Naive thymus-derived CD4-positive, alpha-beta T cell (primary cell): ENCODE data around the gene SLC35G2. TPM values are rescaled to one million over a fixed set of nuclear protein-coding genes. Genes with fewer than 3 reads are reported as not detected.
"Not testable (repeated sequence)": the region's sequence is repeated elsewhere in the genome, so short reads cannot be mapped to it uniquely, and the experiment has no call there.

Experiments
- ATAC-seq: fragments of 150-1000 bp; cut with Tn5 transposase; 2 replicates; pipeline ENCODE4 v1.10.0; 2021; ENCODE audit warnings: mild to moderate bottlenecking, moderate library complexity
- CTCF ChIA-PET: fragments of 350-600 bp; sonication (Branson Sonifier 250); formaldehyde crosslinking; loops from one replicate; lab custom pipeline; 2021; ENCODE audit warnings: antibody characterized with exemption; lab: Charles Lee
- POLR2A ChIA-PET: fragments of 350-600 bp; sonication (Branson Sonifier 250); formaldehyde crosslinking; loops from one replicate; lab custom pipeline; 2021; ENCODE audit warnings: antibody characterized with exemption, inconsistent platforms; lab: Charles Lee
- DNase-seq, 9 donors: peaks; one replicate each; pipeline versions ENCODE4 v3.0.0 to v3.0.0-alpha.2; 2020 to 2022; ENCODE audit warnings: mixed read lengths in 1 of 9
- H3K27ac ChIP-seq: one replicate; pipeline ENCODE4 v1.7.0; 2013; ENCODE audit warnings: mild to moderate bottlenecking, low read depth, low read length, moderate library complexity
- H3K27me3 ChIP-seq, 2 donors: one replicate each; pipeline ENCODE4 v1.7.0; 2013; ENCODE audit warnings: low read length in 2 of 2, mild to moderate bottlenecking in 2 of 2, moderate library complexity in 2 of 2; ENCODE audit not compliant: control insufficient read depth in 2 of 2, insufficient read depth in 2 of 2
- H3K36me3 ChIP-seq, 3 experiments: 1 replicate in 2 of 3; 2 replicates in 1 of 3; pipeline ENCODE4 v1.7.0; 2013; ENCODE audit warnings: low read length in 3 of 3, mild to moderate bottlenecking in 3 of 3, moderate library complexity in 1 of 3; ENCODE audit not compliant: insufficient read depth in 3 of 3, control insufficient read depth in 2 of 3
- H3K4me1 ChIP-seq, 2 donors: one replicate each; pipeline ENCODE4 v1.7.0; 2013; ENCODE audit warnings: low read length in 2 of 2, mild to moderate bottlenecking in 2 of 2, moderate library complexity in 1 of 2; ENCODE audit not compliant: control insufficient read depth in 2 of 2, insufficient read depth in 2 of 2
- H3K4me3 ChIP-seq: 2 replicates; pipeline ENCODE4 v1.7.0; 2013; ENCODE audit warnings: mild to moderate bottlenecking, low read length
- H3K9me3 ChIP-seq, 3 experiments: 1 replicate in 2 of 3; 2 replicates in 1 of 3; pipeline ENCODE4 v1.7.0; 2013; ENCODE audit warnings: low read length in 3 of 3; ENCODE audit not compliant: control insufficient read depth in 2 of 3
- H3K27ac Mint-ChIP-seq, 9 donors: one replicate each; pipeline ENCODE4 v1.8.0; 2020 to 2022; ENCODE audit warnings: mixed read lengths in 9 of 9, mild to moderate bottlenecking in 8 of 9, moderate library complexity in 5 of 9, inconsistent platforms in 2 of 9
- H3K27me3 Mint-ChIP-seq, 5 donors: one replicate each; pipeline ENCODE4 v1.8.0; 2021 to 2022; ENCODE audit warnings: mixed read lengths in 5 of 5, mild to moderate bottlenecking in 1 of 5
- H3K36me3 Mint-ChIP-seq, 5 donors: one replicate each; pipeline ENCODE4 v1.8.0; 2020 to 2022; ENCODE audit warnings: mixed read lengths in 5 of 5, mild to moderate bottlenecking in 3 of 5, inconsistent platforms in 1 of 5
- H3K4me1 Mint-ChIP-seq, 7 donors: one replicate each; pipeline ENCODE4 v1.8.0; 2020 to 2022; ENCODE audit warnings: mixed read lengths in 7 of 7, mild to moderate bottlenecking in 3 of 7, inconsistent platforms in 1 of 7
- H3K4me3 Mint-ChIP-seq, 10 donors: one replicate each; pipeline ENCODE4 v1.8.0; 2020 to 2022; ENCODE audit warnings: mild to moderate bottlenecking in 10 of 10, mixed read lengths in 10 of 10, moderate library complexity in 6 of 10, inconsistent platforms in 2 of 10
- H3K9me3 Mint-ChIP-seq, 11 donors: one replicate each; pipeline ENCODE4 v1.8.0; 2020 to 2022; ENCODE audit warnings: mixed read lengths in 11 of 11, mild to moderate bottlenecking in 4 of 11, inconsistent platforms in 1 of 11, moderate library complexity in 1 of 11
- intact Hi-C, 2 donors: fragments of 100-400 bp; cut with micrococcal nuclease; formaldehyde crosslinking; loops; one replicate each; pipeline ENCODE4 v1.15.1; 2023
- polyA plus RNA-seq, 2 donors: library from polyadenylated mRNA; unstranded; fragments of 300-500 nt; fragmentation: Illumina TruSeq; gene quantifications; one replicate each; pipeline ENCODE4 v1.2.3, GENCODE V29; 2021
- total RNA-seq, 6 experiments: library from RNA in 5 of 6; stranded (reverse) in 5 of 6; gene quantifications; 1 replicate in 5 of 6; 2 replicates in 1 of 6; pipeline ENCODE4 v1.2.3 and lab custom pipeline; 2021 to 2026

Gene SLC35G2
- total and polyA plus RNA-seq, 7 experiments from 2014 or later: 0.10 to 0.60 TPM; not detected in 5

GRCh38 chr3:136902530-136902929 lies 83.6 kb downstream of the SLC35G2 start:
- H3K27ac ChIP-seq, H3K36me3 ChIP-seq, ATAC-seq, intact Hi-C loops, POLR2A ChIA-PET, H3K27me3 ChIP-seq, H3K4me3 ChIP-seq, H3K27me3 Mint-ChIP-seq, CTCF ChIA-PET, DNase-seq: not testable (repeated sequence)
- peak overlapping the region in 1 of 9 donors; percentile 46 for H3K27ac Mint-ChIP-seq
- H3K9me3 Mint-ChIP-seq: peaks cover 0 to 69% (median 35%) of the 10 kb centered on the region in 11 donors
- peaks cover 16 to 66% (median 57%) of the 10 kb centered on the region in 5 donors for H3K36me3 Mint-ChIP-seq
- peak overlapping the region in 2 of 10 donors; percentile 22 to 33 for H3K4me3 Mint-ChIP-seq
- Histone ChIP-seq H3K4me1 (peaks cover 18 to 33% of the 10 kb centered on the region in 2 donors), H3K9me3 (peaks cover 3 to 11% (median 3%) of the 10 kb centered on the region in 3 experiments)
- peaks cover 49 to 79% (median 70%) of the 10 kb centered on the region in 7 donors for H3K4me1 Mint-ChIP-seq

DNA sequence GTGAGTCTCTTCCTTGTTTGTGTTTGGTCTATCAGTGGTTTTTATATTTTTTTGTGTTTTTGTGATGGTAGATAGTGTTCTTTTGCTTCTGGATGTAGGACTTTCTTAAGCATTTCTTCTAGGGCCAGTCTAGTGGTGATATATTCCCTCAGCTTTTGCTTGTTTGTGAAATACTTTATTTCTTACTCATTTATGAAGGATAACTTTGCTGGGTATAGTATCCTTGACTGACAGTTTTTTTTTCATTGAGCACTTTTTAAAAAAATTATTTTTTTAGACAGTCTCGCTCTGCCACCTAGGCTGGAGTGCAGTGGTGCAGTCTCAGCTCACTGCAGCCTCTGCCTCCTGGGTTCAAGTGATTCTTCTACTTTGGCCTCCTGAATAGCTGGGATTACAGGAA lies 85.0 kb downstream of the SLC35G2 start:
- no peak overlapping the region for H3K4me3 ChIP-seq
- Mint-ChIP-seq H3K9me3 (peaks cover 0 to 72% (median 36%) of the 10 kb centered on the region in 11 donors), H3K27ac (no peak overlapping the region), H3K4me1 (peaks cover 54 to 80% (median 74%) of the 10 kb centered on the region in 7 donors), H3K4me3 (peak overlapping the region in 2 of 10 donors; percentile 15 to 51), H3K27me3 (no peaks in the 10 kb centered on the region), H3K36me3 (peaks cover 16 to 64% (median 56%) of the 10 kb centered on the region in 5 donors)
- no peak overlapping the region for H3K27ac ChIP-seq
- peaks cover 20 to 39% of the 10 kb centered on the region in 2 donors for H3K4me1 ChIP-seq
- peaks cover 0 to 9% (median 0%) of the 10 kb centered on the region in 3 experiments for H3K36me3 ChIP-seq
- ChIA-PET CTCF (no interaction called here), POLR2A (no interaction called here)
- no peaks in the 10 kb centered on the region for H3K27me3 ChIP-seq
- intact Hi-C loops: no loop called here
- peaks cover 3 to 11% (median 3%) of the 10 kb centered on the region in 3 experiments for H3K9me3 ChIP-seq
- no peak for ATAC-seq
- no peak for DNase-seq

DNA sequence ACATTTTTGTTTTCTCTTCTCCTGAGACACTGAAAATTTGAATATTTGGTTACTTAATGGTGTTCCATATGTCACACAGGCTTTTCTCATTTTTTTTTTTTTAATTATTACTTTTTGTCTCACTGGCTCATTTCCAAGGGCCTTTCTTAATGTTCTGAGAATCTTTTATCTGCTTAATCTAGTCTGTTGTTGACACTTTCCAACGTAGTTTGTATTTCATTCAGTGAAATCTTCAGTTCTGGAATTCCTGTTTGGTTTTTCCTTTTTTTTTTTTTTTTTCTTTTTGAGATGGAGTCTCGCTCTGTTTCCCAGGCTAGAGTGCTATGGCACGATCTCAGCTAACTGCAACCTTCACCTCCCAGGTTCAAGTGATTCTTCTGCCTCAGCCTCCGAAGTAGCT lies 85.8 kb downstream of the SLC35G2 start:
- ChIA-PET POLR2A (interaction anchor here (0.7 kb wide), 1 partner anchor 28 kb away, joined by 3 read pairs; no protein-coding TSS in a partner anchor), CTCF (no interaction called here)
- H3K9me3 Mint-ChIP-seq: peaks cover 0 to 68% (median 36%) of the 10 kb centered on the region in 11 donors
- H3K4me1 ChIP-seq: peaks cover 23 to 42% of the 10 kb centered on the region in 2 donors
- no peak overlapping the region for H3K4me3 ChIP-seq
- H3K27me3 Mint-ChIP-seq: no peaks in the 10 kb centered on the region
- DNase-seq: no peak
- intact Hi-C loops: no loop called here
- H3K36me3 Mint-ChIP-seq: peaks cover 12 to 59% (median 53%) of the 10 kb centered on the region in 5 donors
- no peak for ATAC-seq
- H3K27me3 ChIP-seq: no peaks in the 10 kb centered on the region
- H3K36me3 ChIP-seq: peaks cover 0 to 9% (median 0%) of the 10 kb centered on the region in 3 experiments
- peaks cover 55 to 80% (median 74%) of the 10 kb centered on the region in 7 donors for H3K4me1 Mint-ChIP-seq
- H3K27ac ChIP-seq: no peak overlapping the region
- no peak overlapping the region for H3K27ac Mint-ChIP-seq
- peak overlapping the region in 1 of 10 donors; percentile 6 for H3K4me3 Mint-ChIP-seq
- peaks cover 3 to 11% (median 3%) of the 10 kb centered on the region in 3 experiments for H3K9me3 ChIP-seq

Other genes starting within 250 kb of the SLC35G2 start
- 10 to 100 TPM; 39.7 to 50.7 (median 43.6) TPM for gene STAG1, start 66.7 kb upstream of the SLC35G2 start, total RNA-seq
- gene STAG1, start 66.7 kb upstream of the SLC35G2 start, polyA plus RNA-seq: 10 to 100 TPM; 18.5 to 19.2 TPM
- gene NCK1, start 43.1 kb downstream of the SLC35G2 start, total RNA-seq: 10 to 100 TPM; 41.1 to 59.6 (median 47.3) TPM
- gene NCK1, start 43.1 kb downstream of the SLC35G2 start, polyA plus RNA-seq: 10 to 100 TPM; 39.1 to 51.4 TPM
- gene IL20RB, start 138.9 kb downstream of the SLC35G2 start, total RNA-seq: 1 to 10 TPM; 1.7 to 3.5 (median 2.4) TPM
- under 1 TPM in 1 of 2 donors, not detected in 1; 0.33 TPM for gene IL20RB, start 138.9 kb downstream of the SLC35G2 start, polyA plus RNA-seq